ENCODE data around the gene CCDC107. TPM values are rescaled to one million over a fixed set of nuclear protein-coding genes. Genes with fewer than 3 reads are reported as not detected.

Gene CCDC107
- total and polyA plus RNA-seq, 9 of the 15 experiments (the other 6 are each of a cell fraction or from before 2014, with no cell fraction given), result 0.35 to 11.3 (median 6.9) TPM; not detected in 1

GRCh38 chr9:35646533-35647265, 11.4 kb upstream of the CCDC107 start (continued):
- TF ChIP-seq, protein P1, sequence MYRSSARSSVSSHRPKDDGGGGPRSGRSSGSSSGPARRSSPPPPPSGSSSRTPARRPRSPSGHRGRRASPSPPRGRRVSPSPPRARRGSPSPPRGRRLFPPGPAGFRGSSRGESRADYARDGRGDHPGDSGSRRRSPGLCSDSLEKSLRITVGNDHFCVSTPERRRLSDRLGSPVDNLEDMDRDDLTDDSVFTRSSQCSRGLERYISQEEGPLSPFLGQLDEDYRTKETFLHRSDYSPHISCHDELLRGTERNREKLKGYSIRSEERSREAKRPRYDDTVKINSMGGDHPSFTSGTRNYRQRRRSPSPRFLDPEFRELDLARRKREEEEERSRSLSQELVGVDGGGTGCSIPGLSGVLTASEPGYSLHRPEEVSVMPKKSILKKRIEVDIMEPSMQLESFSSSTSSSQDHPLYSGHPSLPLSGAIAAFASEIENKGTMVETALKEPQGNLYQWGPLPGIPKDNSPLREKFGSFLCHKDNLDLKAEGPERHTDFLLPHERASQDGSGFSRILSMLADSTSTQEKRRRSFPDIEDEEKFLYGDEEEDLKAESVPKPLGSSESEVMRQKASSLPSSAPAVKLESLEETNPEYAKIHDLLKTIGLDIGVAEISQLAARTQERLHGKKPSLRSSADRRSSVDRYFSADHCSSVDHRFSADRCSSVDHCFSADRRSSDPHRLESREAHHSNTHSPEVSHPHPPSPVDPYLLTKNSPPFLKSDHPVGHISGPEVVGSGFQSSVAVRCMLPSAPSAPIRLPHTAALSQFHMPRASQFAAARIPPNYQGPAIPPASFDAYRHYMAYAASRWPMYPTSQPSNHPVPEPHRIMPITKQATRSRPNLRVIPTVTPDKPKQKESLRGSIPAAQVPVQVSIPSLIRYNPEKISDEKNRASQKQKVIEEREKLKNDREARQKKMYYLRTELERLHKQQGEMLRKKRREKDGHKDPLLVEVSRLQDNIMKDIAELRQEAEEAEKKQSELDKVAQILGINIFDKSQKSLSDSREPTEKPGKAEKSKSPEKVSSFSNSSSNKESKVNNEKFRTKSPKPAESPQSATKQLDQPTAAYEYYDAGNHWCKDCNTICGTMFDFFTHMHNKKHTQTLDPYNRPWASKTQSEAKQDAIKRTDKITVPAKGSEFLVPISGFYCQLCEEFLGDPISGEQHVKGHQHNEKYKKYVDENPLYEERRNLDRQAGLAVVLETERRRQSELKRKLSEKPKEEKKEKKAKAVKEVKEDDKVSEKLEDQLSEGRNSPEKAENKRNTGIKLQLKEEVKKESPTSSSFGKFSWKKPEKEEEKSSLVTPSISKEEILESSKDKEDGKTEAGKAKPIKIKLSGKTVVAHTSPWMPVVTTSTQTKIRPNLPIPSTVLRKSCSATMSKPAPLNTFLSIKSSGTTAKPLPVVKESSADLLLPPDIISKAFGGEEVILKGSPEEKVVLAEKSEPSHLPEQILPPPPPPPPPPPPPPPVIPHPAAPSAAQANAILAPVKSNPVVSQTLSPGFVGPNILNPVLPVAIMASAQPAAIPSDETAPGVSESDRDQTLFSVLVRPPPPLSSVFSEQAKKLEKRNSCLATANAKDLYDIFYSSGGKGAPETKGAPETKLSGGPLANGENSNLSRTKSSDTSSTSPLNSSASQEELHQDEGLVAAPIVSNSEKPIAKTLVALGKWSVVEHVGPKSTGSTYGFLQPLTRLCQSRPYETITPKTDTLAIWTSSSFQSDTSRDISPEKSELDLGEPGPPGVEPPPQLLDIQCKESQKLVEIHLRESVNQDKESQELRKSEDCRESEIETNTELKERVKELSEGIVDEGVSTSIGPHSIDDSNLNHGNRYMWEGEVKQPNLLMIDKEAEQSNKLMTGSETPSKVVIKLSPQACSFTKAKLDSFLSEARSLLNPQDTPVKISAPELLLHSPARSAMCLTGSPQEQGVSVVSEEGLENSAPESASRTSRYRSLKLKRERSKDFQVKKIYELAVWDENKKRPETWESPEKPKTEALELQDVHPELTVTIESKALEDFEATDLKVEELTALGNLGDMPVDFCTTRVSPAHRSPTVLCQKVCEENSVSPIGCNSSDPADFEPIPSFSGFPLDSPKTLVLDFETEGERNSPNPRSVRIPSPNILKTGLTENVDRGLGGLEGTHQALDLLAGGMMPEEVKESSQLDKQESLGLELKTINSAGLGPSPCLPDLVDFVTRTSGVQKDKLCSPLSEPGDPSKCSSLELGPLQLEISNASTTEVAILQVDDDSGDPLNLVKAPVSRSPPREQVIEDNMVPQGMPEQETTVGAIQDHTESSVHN (IDR thresholded peaks at IDR 0.05; ENCODE audit: borderline replicate concordance in 1 of 2, low read depth in 1 of 2), result no peak
- TF ChIP-seq, protein P2, sequence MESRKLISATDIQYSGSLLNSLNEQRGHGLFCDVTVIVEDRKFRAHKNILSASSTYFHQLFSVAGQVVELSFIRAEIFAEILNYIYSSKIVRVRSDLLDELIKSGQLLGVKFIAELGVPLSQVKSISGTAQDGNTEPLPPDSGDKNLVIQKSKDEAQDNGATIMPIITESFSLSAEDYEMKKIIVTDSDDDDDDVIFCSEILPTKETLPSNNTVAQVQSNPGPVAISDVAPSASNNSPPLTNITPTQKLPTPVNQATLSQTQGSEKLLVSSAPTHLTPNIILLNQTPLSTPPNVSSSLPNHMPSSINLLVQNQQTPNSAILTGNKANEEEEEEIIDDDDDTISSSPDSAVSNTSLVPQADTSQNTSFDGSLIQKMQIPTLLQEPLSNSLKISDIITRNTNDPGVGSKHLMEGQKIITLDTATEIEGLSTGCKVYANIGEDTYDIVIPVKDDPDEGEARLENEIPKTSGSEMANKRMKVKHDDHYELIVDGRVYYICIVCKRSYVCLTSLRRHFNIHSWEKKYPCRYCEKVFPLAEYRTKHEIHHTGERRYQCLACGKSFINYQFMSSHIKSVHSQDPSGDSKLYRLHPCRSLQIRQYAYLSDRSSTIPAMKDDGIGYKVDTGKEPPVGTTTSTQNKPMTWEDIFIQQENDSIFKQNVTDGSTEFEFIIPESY (CRISPR knock-in tag; IDR thresholded peaks at IDR 0.05), result no peak
- 0 out of 2 replicates have a peak, but pooled peaks have one; percentile 16 for TF ChIP-seq ZEB2 (IDR thresholded peaks at IDR 0.05)
- TF ChIP-seq, protein P3, sequence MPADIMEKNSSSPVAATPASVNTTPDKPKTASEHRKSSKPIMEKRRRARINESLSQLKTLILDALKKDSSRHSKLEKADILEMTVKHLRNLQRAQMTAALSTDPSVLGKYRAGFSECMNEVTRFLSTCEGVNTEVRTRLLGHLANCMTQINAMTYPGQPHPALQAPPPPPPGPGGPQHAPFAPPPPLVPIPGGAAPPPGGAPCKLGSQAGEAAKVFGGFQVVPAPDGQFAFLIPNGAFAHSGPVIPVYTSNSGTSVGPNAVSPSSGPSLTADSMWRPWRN (IDR thresholded peaks at IDR 0.05; ENCODE audit: low read depth), result no peak
- no peak for TF ChIP-seq RBM17 (IDR thresholded peaks at IDR 0.05; ENCODE audit: borderline replicate concordance, low read depth, low read length)
- TF ChIP-seq DEAF1 (CRISPR knock-in tag; IDR thresholded peaks at IDR 0.05), result peak; percentile 31; the same call in 1 of the 2 replicates
- no peak for TF ChIP-seq SRSF7 (optimal IDR thresholded peaks at IDR 0.05; ENCODE audit: low read depth, low read length)
- TF ChIP-seq ZBTB11 (CRISPR knock-in tag; IDR thresholded peaks at IDR 0.05), result peak in 2 of 3 experiments; percentile 72 to 95; a peak in 4 of 6 replicates

Data from K562 (cell line).